Islet of Langerhans (tissue), 1 donor: ENCODE results near the gene TMCO4.
"Not testable (repeated sequence)": the region's sequence is repeated elsewhere in the genome, so short reads cannot be mapped to it uniquely, and the experiment has no call there.

Experiments used
- FAIRE-seq: peaks from one replicate; lab custom pipeline; 2011; peaks lifted over from hg19 to GRCh38; lab: Jason Lieb, UNC

TMCO4 gene

DNA sequence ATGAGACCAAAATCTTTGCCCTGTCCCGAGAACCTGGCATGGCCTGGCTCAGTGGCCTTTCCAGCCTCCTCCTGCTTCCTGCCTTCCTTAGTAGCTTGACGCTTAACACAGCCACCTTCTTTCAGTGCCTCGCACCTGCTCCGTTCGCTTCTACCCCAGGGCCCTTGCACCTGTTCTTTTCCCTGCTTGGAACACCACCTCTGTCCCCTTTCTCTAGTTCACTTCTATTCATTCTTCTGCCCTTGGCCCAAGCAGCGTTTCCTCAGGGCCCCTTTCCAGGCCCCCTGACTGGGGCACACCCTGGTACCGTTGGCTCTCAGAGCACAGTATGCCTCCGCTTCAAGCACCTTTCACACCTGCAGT is 144.0 kb downstream of the TMCO4 start:
- FAIRE-seq, result no peak

DNA sequence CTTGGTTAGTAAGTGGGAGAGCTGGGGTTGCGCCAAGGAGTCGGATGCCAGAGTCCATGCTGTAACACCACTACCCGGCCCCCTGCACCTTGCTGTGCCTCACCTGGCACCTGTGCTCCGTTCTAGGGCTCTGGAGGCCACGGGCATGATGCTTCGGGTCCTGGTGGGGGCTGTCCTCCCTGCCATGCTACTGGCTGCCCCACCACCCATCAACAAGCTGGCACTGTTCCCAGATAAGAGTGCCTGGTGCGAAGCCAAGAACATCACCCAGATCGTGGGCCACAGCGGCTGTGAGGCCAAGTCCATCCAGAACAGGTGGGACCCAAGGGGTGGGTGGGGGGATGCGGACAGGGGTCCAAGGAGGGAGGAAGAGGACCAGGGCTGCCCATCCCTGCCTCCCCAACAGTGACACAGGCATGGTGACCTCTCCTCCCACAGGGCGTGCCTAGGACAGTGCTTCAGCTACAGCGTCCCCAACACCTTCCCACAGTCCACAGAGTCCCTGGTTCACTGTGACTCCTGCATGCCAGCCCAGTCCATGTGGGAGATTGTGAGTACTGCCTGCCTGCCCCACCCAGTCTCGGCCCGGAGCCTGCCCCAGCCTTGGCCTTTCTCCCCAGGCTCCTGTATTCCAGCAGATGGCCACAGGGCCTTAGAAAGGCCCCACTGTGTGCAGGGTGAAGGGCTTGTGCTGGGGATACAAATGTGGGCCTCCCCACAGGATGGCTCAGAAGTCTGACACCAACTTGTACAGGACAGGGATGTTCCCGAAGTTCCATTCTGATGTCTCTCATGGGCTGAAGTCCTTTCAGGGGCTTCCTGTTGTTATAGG is 144.6 kb downstream of the TMCO4 start:
- FAIRE-seq, result no peak

DNA sequence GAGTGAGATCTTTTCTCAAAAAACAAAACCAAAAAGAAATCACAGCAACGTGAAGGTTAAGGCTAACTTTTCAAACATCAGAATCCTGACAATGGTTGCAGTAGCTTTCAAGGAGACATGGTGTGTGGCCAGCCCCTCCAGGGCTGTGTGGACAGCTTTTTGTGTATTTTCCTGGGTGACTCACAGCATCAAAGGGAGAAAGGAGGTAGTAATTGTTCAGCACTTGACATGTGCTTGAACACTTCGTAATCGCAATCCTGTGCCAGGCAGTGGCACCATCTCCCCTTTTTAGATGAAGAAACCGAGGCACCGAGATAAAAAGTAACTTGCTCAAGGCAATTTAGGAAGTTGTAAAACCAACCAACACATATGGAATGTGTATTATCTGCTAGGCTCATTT is 145.3 kb downstream of the TMCO4 start:
- no peak for FAIRE-seq

DNA sequence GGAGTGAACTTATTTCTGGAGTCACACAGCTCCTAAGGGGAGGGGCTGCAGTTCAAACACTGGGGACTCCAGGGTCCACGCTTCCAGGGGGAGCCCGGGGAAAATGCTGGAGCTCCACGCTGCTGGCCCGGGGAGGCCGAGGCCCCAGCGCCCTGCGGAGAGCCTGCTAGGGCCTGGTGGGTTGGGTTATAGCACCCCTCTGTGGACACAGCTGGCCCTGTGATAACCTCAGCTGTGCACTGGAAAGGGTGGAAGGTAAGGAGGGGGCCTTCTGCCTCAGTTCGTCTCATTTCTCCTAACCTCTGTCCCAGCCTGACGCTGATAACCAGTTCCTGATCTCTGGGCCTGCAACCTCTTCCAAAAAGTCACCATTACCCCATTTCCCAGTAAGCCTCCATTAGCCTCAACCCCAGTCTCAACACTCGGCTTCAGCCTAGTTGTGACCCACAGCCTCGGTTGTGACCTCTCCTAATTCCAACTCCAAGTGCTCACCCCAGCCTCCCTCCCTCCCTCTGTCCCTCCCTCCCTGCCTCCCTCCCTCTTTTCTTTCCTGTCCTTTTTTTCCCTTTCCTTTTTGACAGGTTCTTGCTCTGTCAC is 148.5 kb downstream of the TMCO4 start:
- FAIRE-seq, result no peak

DNA sequence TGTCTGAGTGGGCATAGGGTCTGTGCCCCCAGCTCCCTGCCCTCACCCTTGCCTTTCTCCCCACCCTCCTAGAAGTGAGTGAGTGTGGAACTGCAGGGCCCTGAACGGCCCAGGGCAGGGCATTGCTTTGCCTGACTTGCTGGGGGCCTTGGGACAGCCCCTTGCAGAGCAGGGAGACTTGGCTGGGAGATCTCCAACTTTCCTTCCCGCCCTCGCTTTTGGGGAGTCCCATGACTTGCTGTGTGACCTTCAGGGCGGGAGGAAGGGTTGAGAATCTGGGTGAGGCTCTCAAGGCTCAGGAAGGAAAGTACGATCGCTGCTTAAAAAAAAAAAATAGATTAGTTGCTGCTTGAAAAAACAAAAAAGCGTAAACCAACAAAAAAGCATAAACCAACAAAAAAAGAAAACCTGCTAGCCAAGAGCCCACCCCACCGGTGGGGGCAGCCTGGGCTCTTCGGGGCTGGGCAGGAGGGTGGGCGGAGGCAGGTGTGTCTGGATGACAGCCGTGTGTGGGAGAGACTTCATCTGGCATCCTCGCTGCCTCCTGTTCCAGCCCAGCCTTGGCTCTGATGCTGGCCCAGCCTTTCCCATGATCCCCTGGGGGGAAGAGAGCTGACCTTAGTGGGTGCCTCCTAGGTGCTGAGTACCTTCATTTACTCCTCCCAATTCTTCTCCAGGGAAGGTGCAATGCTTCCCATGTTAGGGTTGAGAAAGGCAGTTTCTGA is 149.1 kb downstream of the TMCO4 start:
- FAIRE-seq, result no peak

DNA sequence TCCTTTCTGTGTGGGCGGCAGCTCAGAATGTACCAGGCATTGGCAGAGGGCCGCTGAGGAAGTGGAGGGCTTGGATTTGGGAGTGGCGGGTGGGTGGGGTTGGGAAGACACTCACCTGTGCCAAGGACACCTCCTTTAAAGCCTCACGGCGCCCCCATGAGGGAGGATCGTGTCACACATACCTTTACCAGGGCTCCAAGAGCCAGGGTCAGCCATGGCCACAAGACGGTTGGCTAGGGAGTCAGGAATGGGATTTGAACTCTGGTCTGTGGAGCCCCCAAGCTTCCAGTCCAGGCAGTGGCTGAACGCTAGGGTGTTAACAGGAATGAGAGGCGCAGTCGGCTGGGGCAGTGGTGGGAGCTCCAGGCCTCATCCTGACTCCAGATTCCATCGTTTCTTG is 151.0 kb downstream of the TMCO4 start:
- no peak for FAIRE-seq

DNA sequence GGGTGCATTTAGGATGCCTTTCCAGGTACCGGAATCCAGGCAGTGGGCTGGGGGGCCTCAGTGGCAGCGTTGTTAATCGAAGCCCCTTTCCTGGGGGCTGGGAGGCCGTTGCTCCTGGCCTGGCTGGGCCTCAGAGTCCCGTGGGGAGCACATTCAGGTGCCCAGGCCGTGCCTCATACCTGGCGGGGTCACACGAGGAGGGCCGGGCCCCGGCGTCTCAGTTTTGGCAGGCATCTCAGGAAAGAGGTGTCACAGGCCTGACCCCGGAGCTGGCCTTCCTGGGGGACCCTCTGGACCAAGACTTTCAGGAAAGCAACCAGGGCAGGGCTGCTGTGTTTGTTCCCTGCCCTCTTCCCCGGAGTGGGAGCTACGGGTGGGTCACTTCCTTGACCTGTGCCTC is 151.5 kb downstream of the TMCO4 start:
- FAIRE-seq, result no peak

DNA sequence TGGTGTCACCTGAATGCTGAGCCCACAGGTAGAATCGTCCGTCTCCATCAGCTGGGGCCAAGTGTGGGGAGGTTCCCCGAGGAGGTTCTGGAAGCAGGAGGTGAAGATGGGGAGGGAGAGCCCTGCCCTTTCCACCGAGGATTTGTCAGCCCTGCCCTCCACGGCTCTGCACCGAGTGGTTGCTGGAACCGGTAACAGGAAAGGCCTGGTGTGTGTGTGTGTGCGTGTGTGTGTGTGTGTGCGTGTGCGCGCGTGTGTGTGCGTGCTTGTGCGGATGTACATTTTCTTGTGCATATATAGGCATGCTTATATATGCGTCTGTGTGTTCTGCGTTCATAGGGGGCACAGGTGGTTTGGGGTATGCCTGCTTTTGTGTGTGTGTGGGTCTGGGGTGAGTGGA is 152.1 kb downstream of the TMCO4 start:
- FAIRE-seq, result no peak

DNA sequence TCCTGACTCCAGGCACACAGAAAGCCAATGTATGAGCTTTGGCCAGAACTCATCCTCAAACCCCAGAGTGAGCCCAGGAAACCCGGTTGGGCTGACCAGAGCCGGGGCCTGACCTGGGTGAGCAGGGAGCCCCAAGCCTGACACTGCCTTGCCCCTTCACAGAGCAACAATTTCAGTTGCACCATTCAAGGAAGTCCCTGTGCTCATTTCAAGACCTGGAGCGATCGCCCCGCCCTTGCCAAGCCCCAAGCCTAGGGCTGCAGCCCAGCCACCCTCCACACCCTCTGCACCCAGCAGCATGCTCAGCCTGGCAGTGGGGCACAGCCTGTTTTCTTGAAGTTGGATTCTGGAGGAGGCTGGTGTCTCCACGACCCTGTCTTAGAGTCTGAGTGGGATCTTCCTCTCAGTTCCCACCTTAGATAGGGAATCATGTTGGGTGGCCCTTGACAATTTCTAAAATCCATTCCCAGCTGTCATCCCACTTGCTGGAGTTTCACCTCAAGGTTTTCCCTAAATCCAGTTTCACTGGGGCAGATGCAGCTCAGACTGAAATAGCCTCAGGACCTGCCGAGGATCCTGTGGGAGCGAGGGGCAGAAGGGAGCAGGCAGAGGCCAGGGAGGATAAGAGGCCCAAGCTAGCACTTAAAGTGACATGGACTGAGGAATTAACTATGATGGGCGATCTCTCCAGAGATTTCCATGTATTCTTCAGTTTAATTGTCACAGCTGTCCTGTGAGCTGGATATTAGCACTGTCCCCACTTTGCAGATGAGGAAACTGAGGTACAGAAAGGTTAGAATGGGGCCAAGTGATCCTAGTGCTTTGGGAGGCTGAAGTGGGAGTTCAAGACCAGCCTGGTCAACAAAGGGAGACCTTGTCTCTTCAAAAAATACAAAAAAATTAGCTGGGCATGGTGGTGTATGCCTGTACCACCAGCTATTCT is 153.1 kb downstream of the TMCO4 start:
- no peak for FAIRE-seq

DNA sequence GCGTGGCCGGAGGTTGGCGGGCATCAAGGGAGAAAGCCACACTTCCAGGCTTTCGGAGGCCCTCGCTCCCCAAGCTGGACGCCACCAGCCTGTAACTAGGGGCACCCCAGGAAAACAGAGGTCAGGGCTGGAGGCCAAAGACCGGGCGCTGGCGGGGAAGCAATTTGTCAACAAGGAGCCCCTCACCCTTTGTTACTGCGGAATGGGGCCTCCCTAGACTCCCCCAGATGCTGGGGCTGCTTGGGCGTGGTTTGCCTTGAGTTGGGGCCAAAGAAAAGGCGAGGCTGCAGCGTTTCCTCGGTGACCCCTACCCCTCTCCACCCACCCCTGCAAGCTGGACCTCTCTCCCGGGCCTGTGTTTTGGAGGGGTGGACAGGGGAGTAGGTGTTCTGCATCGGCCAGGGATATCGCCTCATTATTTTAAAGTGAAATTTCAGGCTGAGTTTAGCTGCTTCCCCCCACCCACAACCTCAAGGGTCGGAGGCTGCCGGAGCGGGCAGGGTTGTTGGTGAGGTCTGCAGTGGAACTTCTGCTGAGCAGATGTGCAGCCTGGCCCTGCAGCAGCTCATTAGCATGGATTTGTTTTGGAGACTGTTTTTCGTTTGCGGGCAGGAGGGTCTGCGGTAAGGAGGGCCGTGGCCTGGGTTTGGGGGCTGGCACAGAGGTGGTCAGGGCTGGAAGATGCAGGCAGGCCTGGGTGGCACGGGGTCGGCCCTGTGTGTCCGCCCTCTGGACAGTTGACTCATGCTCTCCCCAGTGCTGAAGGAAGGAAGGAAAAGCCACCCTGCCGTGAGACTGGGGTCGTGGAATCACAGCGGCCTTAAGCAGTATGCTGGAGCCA is 154.1 kb downstream of the TMCO4 start:
- no peak for FAIRE-seq

DNA sequence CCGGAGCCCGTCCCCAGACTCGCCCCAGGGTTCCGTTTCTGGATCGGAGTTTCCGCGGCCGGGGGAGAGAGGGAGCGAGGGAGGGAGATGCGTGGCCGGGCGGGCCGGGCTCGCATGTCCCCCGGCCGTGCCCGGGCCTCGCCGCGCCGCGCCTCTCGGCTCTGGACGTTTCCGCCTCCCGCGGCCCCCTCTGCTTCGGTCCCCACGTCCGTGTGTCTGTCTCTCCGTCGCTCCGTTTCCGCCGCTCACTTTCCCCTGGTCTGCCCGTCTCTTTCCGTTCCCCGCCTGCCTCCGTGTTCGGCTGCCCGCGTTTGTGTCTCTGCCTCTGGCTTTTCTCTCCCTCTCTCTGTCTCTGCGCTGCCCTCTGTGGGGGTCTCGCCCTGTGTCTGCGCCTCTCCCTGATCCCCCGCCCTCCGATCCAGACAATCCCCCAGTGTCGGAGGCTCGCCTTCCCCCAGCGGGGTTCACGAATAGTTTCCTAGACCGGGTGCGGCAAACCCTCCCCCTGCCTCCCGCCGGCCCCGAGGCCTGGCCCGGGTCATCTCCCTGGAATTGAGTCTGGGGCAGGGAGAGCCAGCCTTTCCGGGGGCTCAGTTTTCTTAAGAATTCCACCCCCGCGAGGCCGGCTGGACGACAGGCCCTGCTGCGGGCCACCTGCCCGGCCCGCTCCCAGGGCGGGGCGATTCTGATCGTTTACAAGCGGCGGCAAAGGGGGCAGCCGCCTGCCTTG is 154.9 kb downstream of the TMCO4 start:
- FAIRE-seq, result no peak

DNA sequence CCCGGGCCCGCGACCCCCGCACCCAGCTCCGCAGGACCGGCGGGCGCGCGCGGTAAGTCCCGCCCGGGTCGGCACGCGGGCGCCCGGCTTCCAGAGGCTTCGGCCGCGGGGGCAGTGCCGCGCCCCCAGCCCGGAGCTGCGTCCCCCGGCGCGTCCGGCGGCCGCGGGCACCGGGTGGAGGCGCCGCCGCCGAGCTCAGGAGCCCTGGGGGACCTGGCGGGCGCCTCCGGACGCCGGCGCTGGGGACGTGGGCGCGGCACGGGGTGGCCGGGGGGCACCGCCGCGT is 155.4 kb downstream of the TMCO4 start:
- FAIRE-seq, result no peak

DNA sequence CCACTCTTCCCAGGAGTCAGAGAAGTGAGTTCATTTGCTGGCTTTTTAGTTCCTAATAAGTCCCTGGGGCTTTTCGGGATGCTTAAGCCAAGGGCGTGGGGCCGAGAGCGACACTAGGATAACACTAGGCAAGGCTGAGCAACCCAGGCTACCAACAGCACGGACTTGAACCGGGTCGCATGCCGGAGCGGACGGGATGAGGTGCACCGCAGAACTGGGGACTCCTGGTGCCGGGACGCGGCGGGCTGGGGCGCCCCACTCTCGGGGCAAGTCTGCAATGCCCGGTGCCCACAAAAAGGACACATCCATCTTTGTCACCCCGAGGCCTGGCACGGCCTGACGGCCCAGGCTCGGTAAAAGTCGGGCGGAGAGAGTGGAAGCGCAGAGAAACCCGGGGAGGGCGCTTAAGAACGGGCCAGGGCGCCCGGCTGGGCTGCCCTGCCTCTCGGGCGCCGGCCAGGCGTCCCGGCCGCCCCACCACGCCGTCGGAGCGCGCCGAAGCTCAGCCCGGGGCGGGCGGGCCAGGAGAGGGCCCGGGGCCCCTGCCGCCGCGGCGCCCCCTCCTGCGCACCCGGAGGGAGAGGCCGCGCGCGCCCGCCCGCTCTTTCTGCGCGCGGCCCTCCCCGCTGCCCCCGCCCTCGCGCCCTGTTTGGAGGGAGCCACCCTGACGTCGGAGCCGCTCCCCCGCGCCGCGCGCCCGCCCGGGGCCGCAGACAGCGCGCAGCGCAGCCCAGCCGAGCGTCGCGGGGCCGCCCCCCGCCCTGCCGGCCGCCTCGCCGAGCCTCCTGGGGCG is 155.9 kb downstream of the TMCO4 start, which contains the start of gene NBL1:
TSS of gene NBL1 (plus strand) at position 710 of the 793 bp plus-strand sequence. CDS start 10,720 bp downstream, outside the sequence.
- no peak for FAIRE-seq

DNA sequence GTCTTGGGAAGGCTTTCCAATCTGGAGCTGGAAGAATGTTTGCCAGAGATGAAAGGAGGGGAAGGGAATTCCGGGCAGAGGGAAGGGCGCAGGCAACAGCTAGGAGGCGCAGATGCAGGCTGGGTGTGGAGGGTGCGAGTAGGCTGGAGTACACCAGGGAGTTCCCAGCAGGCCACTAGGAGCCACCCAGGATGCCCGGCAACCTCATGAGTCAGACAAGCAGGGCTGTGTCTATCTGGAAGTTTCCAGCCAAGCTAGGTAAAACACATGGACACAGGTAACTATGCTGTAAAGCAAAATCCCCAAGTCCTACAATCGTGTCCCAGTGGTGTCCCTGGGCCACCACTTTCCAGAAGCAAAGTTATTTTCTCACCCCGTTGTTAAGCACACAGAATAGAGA is 156.6 kb downstream of the TMCO4 start:
- FAIRE-seq, result no peak

DNA sequence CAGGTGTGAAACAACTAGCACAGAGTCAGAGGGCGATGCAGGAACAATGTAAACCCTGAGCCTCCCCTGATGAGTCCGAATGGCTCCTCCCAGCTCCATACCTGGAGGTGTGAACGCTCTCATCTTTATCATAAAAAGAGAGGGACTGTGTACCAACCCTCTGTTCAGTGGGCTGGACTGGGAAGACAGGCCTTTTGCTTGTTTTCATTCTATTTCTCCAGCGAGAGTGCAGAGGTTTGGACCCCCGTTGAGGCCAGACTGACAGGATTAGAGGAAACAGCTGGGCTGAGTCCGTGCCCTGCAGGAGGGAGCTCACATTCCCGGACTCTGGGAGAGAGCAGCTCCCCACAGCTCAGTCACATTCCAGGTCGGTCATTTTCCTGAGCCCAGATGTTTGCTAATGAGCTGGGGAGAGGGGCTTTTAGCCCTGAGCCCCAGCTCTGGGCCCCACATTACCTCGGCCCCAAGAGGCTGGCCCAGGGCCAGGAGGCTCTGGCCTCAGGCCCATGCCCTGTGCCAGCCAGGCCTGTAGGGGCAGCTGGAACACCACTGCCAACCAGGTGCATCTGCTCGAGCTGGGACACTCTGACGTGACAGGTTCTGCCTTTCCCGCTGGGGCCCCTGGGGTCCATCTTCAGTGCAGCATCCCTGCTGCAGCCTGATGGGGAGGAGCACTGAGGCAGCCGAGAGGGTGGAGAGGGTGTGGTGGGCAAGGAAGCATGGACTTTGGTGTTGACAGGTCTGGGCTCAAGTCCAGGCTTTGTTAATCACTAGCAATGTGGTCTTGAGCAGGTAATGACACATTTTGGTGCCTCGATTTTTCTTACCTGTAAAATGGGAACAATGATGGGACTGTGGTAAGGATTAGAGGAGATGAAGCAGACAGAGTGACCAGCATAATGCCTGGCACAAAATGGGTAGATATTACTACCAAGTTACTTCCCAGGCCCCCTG is 159.1 kb downstream of the TMCO4 start:
- FAIRE-seq, result no peak

DNA sequence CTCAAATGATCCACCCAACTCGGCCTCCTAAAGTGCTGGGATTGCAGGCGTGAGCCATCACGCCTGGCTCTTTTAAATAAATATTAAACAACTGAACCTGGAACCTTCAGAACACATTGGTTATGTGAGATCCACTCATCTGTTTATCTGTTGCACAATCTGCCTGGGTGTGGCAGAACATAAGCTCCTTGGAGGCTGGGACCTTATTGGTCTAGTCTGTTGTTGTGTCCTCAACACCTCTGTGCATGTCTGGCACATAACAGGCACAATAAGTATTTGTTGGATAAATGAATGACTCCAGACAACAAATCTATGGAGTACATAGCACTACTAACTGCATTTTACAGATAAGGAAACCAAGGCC is 159.7 kb downstream of the TMCO4 start:
- FAIRE-seq, result no peak

DNA sequence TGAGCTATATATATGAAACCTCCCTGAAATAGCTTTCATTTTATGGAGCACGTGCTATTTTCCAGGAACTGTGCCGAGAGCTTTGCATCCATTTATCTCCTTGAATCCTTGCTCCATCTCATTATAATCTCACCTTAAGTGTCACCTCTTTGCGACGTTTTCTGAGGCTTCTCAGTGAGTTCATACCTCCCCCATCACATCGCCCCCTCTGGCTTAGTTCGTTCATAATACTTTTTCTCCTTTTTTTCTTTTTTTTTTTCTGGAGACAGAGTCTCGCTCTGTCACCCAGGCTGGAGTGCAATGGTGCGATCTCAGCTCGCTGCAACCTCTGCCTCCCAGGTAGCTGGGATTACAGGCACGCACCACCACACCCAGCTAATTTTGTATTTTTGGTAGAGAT is 160.5 kb downstream of the TMCO4 start:
- not testable (repeated sequence) for FAIRE-seq

DNA sequence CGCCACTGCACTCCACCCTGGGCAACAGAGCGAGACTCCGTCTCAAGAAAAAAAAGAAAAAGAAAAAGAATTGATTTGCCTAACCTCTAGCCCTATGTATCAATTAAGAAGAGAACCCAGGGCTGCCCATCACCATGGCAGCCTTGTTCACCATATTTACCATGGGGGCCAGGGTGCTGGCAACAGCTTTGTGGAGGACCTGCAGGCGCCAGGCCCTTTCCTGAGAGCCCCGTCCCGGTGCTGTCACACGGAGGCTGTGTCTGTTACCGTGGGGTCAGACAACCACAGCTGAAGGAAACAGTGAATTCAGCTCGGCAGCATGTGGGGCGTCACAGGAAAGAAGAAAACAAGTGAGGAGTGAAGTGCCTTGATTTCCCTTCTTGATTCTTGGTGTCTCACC is 162.1 kb downstream of the TMCO4 start:
- no peak for FAIRE-seq

DNA sequence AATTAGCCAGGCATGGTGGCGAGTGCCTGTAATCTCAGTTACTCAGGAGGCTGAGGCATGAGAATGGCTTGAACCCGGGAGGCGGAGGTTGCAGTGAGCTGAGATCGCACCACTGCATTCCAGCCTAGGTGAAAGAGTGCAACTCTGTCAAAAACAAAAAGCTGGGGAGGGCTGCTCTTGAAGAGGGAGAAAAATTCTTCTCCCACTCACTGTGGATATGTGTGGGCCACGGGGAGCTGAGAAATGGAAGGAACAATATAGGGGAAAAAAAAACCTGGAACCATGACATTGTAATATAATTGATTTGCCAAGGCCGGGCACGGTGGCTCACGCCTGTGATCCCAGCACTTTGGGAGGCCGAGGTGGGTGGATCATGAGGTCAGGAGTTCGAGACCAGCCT is 163.0 kb downstream of the TMCO4 start:
- not testable (repeated sequence) for FAIRE-seq
